ENCODE results near the gene LPCAT2.

LPCAT2 gene

DNA sequence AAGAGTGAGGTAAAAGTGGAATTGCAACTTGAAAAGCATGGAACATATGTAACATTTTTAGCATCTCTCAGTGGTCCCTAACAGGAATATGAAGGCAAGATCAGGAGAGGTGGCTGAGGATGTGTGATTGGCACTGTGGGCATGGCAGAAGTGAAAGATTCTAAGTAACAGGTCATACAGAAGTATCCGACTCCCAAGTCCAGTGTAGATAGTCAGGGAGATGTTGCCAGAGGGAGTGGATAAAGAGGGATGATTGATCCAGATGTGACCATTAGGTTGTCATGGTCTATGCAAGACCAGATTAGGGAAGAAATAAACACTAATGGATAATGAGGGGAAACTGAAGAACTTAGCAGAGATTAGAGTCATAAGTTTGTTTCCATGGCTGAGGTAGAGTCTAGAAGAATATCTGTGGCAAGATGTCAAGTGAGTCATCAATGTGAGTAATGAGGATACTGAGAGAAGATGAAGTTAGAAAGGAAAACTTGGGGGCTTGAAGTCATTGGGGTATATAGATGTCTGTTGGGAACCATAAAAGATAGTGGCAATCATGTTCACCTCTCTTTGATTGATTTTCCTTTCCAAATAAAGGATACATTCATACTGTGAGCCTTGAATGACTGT, 33.7 kb downstream of the LPCAT2 start:
- TF ChIP-seq LEF1 (IDR thresholded peaks at IDR 0.05; ENCODE audit: borderline replicate concordance) (no peak), L3MBTL2 (conservative IDR thresholded peaks at IDR 0.05) (no peak), SP1 (IDR thresholded peaks at IDR 0.05) (no peak), TARDBP (IDR thresholded peaks at IDR 0.05) (no peak), HDGF (IDR thresholded peaks at IDR 0.05; ENCODE audit: borderline replicate concordance) (no peak), FOXM1 (IDR thresholded peaks at IDR 0.05; ENCODE audit: borderline replicate concordance) (no peak), ARNT (IDR thresholded peaks at IDR 0.05) (no peak), FOXK2 (IDR thresholded peaks at IDR 0.05) (no peak), BHLHE40 (IDR thresholded peaks at IDR 0.05; ENCODE audit: borderline replicate concordance) (no peak), SUZ12 (IDR thresholded peaks at IDR 0.05) (no peak), ELF4 (IDR thresholded peaks at IDR 0.05) (no peak), NFRKB (IDR thresholded peaks at IDR 0.05) (no peak), FOXA1 (IDR thresholded peaks at IDR 0.05) (no peak), CTBP1 (IDR thresholded peaks at IDR 0.05; ENCODE audit: borderline replicate concordance) (no peak), ZNF384 (IDR thresholded peaks at IDR 0.05) (no peak)
- TF ChIP-seq, protein P1, sequence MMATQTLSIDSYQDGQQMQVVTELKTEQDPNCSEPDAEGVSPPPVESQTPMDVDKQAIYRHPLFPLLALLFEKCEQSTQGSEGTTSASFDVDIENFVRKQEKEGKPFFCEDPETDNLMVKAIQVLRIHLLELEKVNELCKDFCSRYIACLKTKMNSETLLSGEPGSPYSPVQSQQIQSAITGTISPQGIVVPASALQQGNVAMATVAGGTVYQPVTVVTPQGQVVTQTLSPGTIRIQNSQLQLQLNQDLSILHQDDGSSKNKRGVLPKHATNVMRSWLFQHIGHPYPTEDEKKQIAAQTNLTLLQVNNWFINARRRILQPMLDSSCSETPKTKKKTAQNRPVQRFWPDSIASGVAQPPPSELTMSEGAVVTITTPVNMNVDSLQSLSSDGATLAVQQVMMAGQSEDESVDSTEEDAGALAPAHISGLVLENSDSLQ (IDR thresholded peaks at IDR 0.05): no peak
- CTCF ChIA-PET: no interaction called here
- no peak for DNase-seq (ENCODE audit: extremely low spot score)
- POLR2A ChIA-PET: no interaction called here

DNA sequence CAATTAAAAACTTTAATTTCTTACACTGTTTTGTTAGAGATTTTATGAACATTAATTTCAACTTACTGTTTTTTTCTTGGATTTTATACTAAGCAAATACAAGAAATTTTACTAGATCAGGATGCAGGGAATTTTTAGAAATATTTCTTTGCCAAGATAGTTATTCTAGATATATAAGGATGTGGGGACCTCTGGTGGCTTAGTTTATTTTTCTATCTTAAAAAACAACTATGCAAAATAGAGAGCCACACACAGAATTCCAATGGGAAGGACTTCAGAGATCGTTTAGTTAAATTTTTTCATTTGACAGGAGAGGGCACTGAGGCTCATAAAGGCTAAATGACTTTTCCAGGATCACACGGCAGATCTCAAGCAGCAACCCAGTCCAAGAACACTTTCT, 34.6 kb downstream of the LPCAT2 start:
- DNase-seq (ENCODE audit: extremely low spot score): no peak
- CTCF ChIA-PET: interaction anchor here (2.0 kb wide), 1 partner anchor 78 kb away, joined by 6 read pairs; no protein-coding TSS in a partner anchor

DNA sequence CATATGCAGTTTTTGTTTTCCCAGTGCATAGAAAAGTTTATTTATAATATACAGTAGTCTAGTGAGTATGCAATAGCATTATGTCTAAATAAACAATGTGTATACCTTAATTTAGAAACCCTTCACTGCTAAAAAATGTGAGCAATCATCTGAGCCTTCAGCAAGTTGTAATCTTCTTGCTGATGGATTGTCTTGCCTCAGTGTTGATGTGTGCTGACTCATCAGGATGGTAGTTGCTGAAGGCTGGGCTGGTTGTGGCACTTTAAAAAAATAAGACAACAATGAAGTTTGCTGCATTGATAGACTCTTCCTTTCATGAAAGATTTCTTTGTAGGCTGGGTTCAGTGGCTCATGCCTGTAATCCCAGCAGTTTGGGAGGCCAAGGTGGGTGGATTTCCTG, 43.7 kb downstream of the LPCAT2 start:
- CTCF ChIA-PET: no interaction called here
- TF ChIP-seq NFRKB (IDR thresholded peaks at IDR 0.05) (no peak), ELF4 (IDR thresholded peaks at IDR 0.05) (no peak), BHLHE40 (IDR thresholded peaks at IDR 0.05; ENCODE audit: borderline replicate concordance) (no peak), ZNF384 (IDR thresholded peaks at IDR 0.05) (no peak), SUZ12 (IDR thresholded peaks at IDR 0.05) (no peak), HDGF (IDR thresholded peaks at IDR 0.05; ENCODE audit: borderline replicate concordance) (no peak), FOXM1 (IDR thresholded peaks at IDR 0.05; ENCODE audit: borderline replicate concordance) (no peak), L3MBTL2 (conservative IDR thresholded peaks at IDR 0.05) (no peak), FOXK2 (IDR thresholded peaks at IDR 0.05) (no peak), FOXA1 (IDR thresholded peaks at IDR 0.05) (no peak), LEF1 (IDR thresholded peaks at IDR 0.05; ENCODE audit: borderline replicate concordance) (no peak), SP1 (IDR thresholded peaks at IDR 0.05) (no peak), CTBP1 (IDR thresholded peaks at IDR 0.05; ENCODE audit: borderline replicate concordance) (no peak), ARNT (IDR thresholded peaks at IDR 0.05) (no peak), TARDBP (IDR thresholded peaks at IDR 0.05) (no peak)
- TF ChIP-seq, protein P1 (IDR thresholded peaks at IDR 0.05): no peak
- DNase-seq (ENCODE audit: extremely low spot score): no peak
- POLR2A ChIA-PET: no interaction called here

More for the DNA sequence above, 34.6 kb downstream of the LPCAT2 start:
- TF ChIP-seq FOXA1 (IDR thresholded peaks at IDR 0.05) (no peak), ZNF384 (IDR thresholded peaks at IDR 0.05) (no peak), FOXK2 (IDR thresholded peaks at IDR 0.05) (no peak), HDGF (IDR thresholded peaks at IDR 0.05; ENCODE audit: borderline replicate concordance) (no peak), TARDBP (IDR thresholded peaks at IDR 0.05) (no peak), CTBP1 (IDR thresholded peaks at IDR 0.05; ENCODE audit: borderline replicate concordance) (no peak), ARNT (IDR thresholded peaks at IDR 0.05) (no peak), BHLHE40 (IDR thresholded peaks at IDR 0.05; ENCODE audit: borderline replicate concordance) (no peak), NFRKB (IDR thresholded peaks at IDR 0.05) (no peak), L3MBTL2 (conservative IDR thresholded peaks at IDR 0.05) (no peak)
- POLR2A ChIA-PET: no interaction called here

DNA sequence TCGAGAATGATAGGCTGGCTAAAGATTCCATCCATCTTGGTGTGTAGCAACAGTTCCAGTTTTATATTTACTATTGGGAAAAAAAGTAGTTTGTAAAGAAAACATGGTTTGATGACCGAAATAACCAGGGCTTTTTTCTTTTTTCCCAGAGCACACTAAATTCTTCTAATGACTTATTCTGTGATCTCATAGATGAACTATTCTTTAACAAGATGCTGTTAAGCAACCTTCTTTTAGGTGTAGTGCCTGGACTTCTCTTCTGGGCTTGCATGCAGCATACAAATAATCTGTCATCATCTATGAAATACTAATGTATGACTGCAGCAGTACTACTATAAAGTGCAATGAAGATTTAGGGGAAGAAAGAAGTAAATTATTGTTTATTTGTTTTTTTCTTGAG, 46.6 kb downstream of the LPCAT2 start:
- DNase-seq (ENCODE audit: extremely low spot score): no peak
- POLR2A ChIA-PET: no interaction called here
- TF ChIP-seq BHLHE40 (IDR thresholded peaks at IDR 0.05; ENCODE audit: borderline replicate concordance) (no peak), FOXA1 (IDR thresholded peaks at IDR 0.05) (no peak), CTBP1 (IDR thresholded peaks at IDR 0.05; ENCODE audit: borderline replicate concordance) (no peak), HDGF (IDR thresholded peaks at IDR 0.05; ENCODE audit: borderline replicate concordance) (no peak), SP1 (IDR thresholded peaks at IDR 0.05) (no peak), SUZ12 (IDR thresholded peaks at IDR 0.05) (no peak), ZNF384 (IDR thresholded peaks at IDR 0.05) (no peak)
- TF ChIP-seq, protein P1 (IDR thresholded peaks at IDR 0.05): no peak
- CTCF ChIA-PET: no interaction called here

DNA sequence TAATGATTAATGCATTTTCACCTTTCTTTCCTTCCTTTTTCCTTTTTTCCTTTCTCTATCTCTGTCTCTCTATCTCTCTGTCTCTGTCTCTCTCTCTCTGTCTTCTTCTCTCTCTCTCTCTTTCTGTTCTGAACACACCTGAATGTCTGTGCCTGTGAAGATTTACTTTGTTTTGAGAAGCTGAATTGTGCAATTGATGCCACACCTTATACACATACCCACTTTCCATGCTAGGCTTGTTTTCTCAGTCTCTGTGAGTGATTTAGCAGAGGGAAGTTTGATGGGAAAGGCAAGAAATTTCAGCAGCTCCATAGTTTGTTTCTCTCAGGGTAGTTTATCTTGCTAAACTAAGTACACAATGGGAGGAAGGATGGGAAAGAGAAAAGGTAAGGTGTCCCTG, 48.3 kb downstream of the LPCAT2 start:
- ChIA-PET POLR2A (no interaction called here), CTCF (no interaction called here)
- no peak for DNase-seq (ENCODE audit: extremely low spot score)
- TF ChIP-seq, protein P1 (IDR thresholded peaks at IDR 0.05): no peak
- no peak for TF ChIP-seq SP1 (IDR thresholded peaks at IDR 0.05)
- no peak for TF ChIP-seq HDGF (IDR thresholded peaks at IDR 0.05; ENCODE audit: borderline replicate concordance)
- TF ChIP-seq FOXA1 (IDR thresholded peaks at IDR 0.05): no peak
- no peak for TF ChIP-seq ZNF384 (IDR thresholded peaks at IDR 0.05)
- no peak for TF ChIP-seq NFRKB (IDR thresholded peaks at IDR 0.05)
- TF ChIP-seq FOXK2 (IDR thresholded peaks at IDR 0.05): no peak
- no peak for TF ChIP-seq TARDBP (IDR thresholded peaks at IDR 0.05)
- no peak for TF ChIP-seq FOXM1 (IDR thresholded peaks at IDR 0.05; ENCODE audit: borderline replicate concordance)
- no peak for TF ChIP-seq ELF4 (IDR thresholded peaks at IDR 0.05)
- no peak for TF ChIP-seq BHLHE40 (IDR thresholded peaks at IDR 0.05; ENCODE audit: borderline replicate concordance)
- TF ChIP-seq LEF1 (IDR thresholded peaks at IDR 0.05; ENCODE audit: borderline replicate concordance): no peak
- no peak for TF ChIP-seq CTBP1 (IDR thresholded peaks at IDR 0.05; ENCODE audit: borderline replicate concordance)
- TF ChIP-seq L3MBTL2 (conservative IDR thresholded peaks at IDR 0.05): no peak
